ENCODE measurements around the gene ZIC5. TPM values are rescaled to one million over a fixed set of nuclear protein-coding genes. Genes with fewer than 3 reads are reported as not detected.
A peak's percentile ranks its signal among the peaks of the same experiment; 100 is the strongest.

ZIC5 gene
- total and polyA plus RNA-seq, 2 of the 13 experiments (the other 11 are each of a cell fraction or from before 2014, with no cell fraction given), result 0.02 to 0.07 TPM

DNA sequence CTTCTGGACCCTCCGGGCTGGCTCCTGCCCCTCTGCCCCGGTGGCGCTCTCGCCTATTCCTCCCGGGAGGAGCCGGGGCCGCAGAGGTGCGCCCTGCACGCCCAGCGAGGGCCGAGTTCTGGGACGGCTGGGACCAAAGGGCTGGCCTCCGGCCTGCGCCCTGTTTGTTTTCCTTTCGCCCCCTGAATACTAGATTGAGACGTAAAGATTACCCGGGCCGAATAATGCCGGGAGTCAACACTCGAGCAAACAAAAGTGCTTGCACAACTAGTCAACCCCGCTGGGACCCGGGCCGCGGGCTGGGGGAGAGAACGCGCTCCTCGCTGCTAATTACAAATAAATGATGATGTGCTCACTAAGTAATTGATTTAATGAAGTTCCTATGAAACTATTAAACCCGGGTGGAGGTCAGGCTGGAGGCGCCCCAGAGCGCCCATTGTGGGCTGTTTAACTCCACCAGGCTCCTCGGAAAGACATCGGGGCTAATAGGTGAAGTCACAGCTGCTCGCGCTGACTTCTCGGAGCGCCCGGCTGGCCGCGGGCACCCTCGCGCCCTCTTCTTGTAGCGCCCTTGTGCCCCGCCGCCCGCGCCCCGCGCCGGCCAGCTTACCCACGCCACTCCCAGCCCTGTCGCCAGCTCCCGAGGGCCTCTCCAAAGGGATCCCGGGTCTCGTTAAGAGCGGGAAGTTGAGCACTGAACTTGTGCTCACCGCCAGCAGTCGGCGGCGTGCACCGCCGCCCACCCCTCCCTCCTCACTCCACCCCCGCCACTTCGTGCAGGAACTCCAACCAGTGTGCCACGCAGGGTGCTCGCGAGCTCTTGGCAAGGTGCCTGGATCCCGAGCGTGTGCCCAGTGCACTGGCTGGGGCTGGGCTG is 14.9 kb downstream of the ZIC5 start (continued):
- TF ChIP-seq, protein P1, sequence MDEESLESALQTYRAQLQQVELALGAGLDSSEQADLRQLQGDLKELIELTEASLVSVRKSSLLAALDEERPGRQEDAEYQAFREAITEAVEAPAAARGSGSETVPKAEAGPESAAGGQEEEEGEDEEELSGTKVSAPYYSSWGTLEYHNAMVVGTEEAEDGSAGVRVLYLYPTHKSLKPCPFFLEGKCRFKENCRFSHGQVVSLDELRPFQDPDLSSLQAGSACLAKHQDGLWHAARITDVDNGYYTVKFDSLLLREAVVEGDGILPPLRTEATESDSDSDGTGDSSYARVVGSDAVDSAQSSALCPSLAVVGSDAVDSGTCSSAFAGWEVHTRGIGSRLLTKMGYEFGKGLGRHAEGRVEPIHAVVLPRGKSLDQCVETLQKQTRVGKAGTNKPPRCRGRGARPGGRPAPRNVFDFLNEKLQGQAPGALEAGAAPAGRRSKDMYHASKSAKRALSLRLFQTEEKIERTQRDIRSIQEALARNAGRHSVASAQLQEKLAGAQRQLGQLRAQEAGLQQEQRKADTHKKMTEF (CRISPR knock-in tag; IDR thresholded peaks at IDR 0.05), result peak; percentile 65
- TF ChIP-seq, protein P2, sequence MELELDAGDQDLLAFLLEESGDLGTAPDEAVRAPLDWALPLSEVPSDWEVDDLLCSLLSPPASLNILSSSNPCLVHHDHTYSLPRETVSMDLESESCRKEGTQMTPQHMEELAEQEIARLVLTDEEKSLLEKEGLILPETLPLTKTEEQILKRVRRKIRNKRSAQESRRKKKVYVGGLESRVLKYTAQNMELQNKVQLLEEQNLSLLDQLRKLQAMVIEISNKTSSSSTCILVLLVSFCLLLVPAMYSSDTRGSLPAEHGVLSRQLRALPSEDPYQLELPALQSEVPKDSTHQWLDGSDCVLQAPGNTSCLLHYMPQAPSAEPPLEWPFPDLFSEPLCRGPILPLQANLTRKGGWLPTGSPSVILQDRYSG (CRISPR knock-in tag; IDR thresholded peaks at IDR 0.05), result no peak
- peak; percentile 61; the same call in 1 of the 2 replicates for TF ChIP-seq NKX3-1 (CRISPR knock-in tag; IDR thresholded peaks at IDR 0.05)
- TF ChIP-seq RARA (CRISPR knock-in tag; IDR thresholded peaks at IDR 0.05), result peak; percentile 59
- TF ChIP-seq ZNF235 (CRISPR knock-in tag; IDR thresholded peaks at IDR 0.05; ENCODE audit: borderline replicate concordance), result no peak
- TF ChIP-seq ZNF746 (CRISPR knock-in tag; IDR thresholded peaks at IDR 0.05), result 0 out of 2 replicates have a peak, but pooled peaks have one; percentile 59
- 0 out of 2 replicates have a peak, but pooled peaks have one; percentile 35 for TF ChIP-seq ZSCAN25 (CRISPR knock-in tag; IDR thresholded peaks at IDR 0.05)
- no peak for TF ChIP-seq TGIF2 (CRISPR knock-in tag; IDR thresholded peaks at IDR 0.05)
- peak; percentile 75; the same call in 1 of the 2 replicates for TF ChIP-seq SOX5 (CRISPR knock-in tag; IDR thresholded peaks at IDR 0.05; ENCODE audit: borderline replicate concordance)
- TF ChIP-seq NR2F2 (IDR thresholded peaks at IDR 0.05; ENCODE audit: borderline replicate concordance, low read depth), result peak; percentile 70
- TF ChIP-seq JUND (CRISPR knock-in tag; IDR thresholded peaks at IDR 0.05), result no peak
- TF ChIP-seq BORCS8-MEF2B (CRISPR knock-in tag; IDR thresholded peaks at IDR 0.05), result no peak
- TF ChIP-seq, protein P3, sequence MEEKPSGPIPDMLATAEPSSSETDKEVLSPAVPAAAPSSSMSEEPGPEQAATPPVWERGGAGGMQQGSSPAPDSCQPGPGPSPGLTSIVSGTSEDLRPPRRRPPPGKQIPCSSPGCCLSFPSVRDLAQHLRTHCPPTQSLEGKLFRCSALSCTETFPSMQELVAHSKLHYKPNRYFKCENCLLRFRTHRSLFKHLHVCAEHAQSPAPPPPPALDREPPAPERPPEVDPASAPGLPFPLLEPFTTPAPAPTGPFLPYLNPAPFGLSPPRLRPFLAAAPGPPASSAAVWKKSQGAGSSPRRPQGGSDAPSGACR (CRISPR knock-in tag; IDR thresholded peaks at IDR 0.05), result peak; percentile 37; the same call in 1 of the 2 replicates
- TF ChIP-seq HNRNPL (IDR thresholded peaks at IDR 0.05; ENCODE audit: low read depth, low read length), result no peak
- 0 out of 2 replicates have a peak, but pooled peaks have one; percentile 42 for TF ChIP-seq ZNF703 (CRISPR knock-in tag; IDR thresholded peaks at IDR 0.05; ENCODE audit: borderline replicate concordance)
- TF ChIP-seq, protein P4, sequence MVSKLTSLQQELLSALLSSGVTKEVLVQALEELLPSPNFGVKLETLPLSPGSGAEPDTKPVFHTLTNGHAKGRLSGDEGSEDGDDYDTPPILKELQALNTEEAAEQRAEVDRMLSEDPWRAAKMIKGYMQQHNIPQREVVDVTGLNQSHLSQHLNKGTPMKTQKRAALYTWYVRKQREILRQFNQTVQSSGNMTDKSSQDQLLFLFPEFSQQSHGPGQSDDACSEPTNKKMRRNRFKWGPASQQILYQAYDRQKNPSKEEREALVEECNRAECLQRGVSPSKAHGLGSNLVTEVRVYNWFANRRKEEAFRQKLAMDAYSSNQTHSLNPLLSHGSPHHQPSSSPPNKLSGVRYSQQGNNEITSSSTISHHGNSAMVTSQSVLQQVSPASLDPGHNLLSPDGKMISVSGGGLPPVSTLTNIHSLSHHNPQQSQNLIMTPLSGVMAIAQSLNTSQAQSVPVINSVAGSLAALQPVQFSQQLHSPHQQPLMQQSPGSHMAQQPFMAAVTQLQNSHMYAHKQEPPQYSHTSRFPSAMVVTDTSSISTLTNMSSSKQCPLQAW (CRISPR knock-in tag; IDR thresholded peaks at IDR 0.05), result peak; percentile 43; the same call in 1 of the 2 replicates
- peak; percentile 44; the same call in 1 of the 2 replicates for TF ChIP-seq NCOR1 (IDR thresholded peaks at IDR 0.05; ENCODE audit: borderline replicate concordance, low read length)
- TF ChIP-seq ZNF644 (CRISPR knock-in tag; IDR thresholded peaks at IDR 0.05; ENCODE audit: low read depth), result no peak
- no peak for TF ChIP-seq LCORL (IDR thresholded peaks at IDR 0.05)
- peak; percentile 76 for TF ChIP-seq LCORL (CRISPR knock-in tag; IDR thresholded peaks at IDR 0.05)
- TF ChIP-seq RXRA (CRISPR knock-in tag; IDR thresholded peaks at IDR 0.05), result 0 out of 2 replicates have a peak, but pooled peaks have one; percentile 30
- peak; percentile 29; the same call in 1 of the 2 replicates for TF ChIP-seq HOXA3 (CRISPR knock-in tag; IDR thresholded peaks at IDR 0.05)
- peak; percentile 60 for TF ChIP-seq ZFX (CRISPR knock-in tag; IDR thresholded peaks at IDR 0.05; ENCODE audit: low read depth)
- TF ChIP-seq NR2F6 (IDR thresholded peaks at IDR 0.05), result peak; percentile 50
- peak; percentile 57 for TF ChIP-seq NR2F6 (CRISPR knock-in tag; IDR thresholded peaks at IDR 0.05)
